HG03460 (cell line): ENCODE measurements around the gene SAMD10.

ENCODE experiments used
- ATAC-seq: cut with Tn5 transposase; IDR thresholded peaks from one replicate; pipeline ENCODE4 v1.9.1; 2021; ENCODE audit not compliant: unreplicated experiment

The SAMD10 gene

GRCh38 chr20:63957690-63958441 lies 21.6 kb downstream of the SAMD10 start:
- ATAC-seq: no peak

- ATAC-seq: peak; percentile 20
Observed at GRCh38 chr20:63957004-63957689, 22.3 kb downstream of the SAMD10 start.

GRCh38 chr20:63956664-63957003 lies 22.8 kb downstream of the SAMD10 start:
- ATAC-seq: no peak

GRCh38 chr20:63955827-63956663 lies 23.4 kb downstream of the SAMD10 start, which contains the start of gene UCKL1:
UCKL1 (minus strand) TSS chr20:63956416; CDS start chr20:63956372, 44 bp downstream.
- ATAC-seq: peak; percentile 53

GRCh38 chr20:63955281-63955826 lies 24.1 kb downstream of the SAMD10 start:
- peak; percentile 11 for ATAC-seq

- ATAC-seq: no peak
Observed at GRCh38 chr20:63953764-63954429, 25.5 kb downstream of the SAMD10 start.

- no peak for ATAC-seq
Observed at GRCh38 chr20:63952769-63953168, 26.7 kb downstream of the SAMD10 start.

GRCh38 chr20:63952210-63952535 lies 27.3 kb downstream of the SAMD10 start:
- ATAC-seq: no peak

- ATAC-seq: no peak
Observed at GRCh38 chr20:63951398-63952209, 27.8 kb downstream of the SAMD10 start.

GRCh38 chr20:63950701-63951397 lies 28.6 kb downstream of the SAMD10 start:
- no peak for ATAC-seq

- ATAC-seq: no peak
Observed at GRCh38 chr20:63947638-63948456, 31.6 kb downstream of the SAMD10 start.

GRCh38 chr20:63946986-63947637 lies 32.3 kb downstream of the SAMD10 start:
- no peak for ATAC-seq

- ATAC-seq: no peak
Observed at GRCh38 chr20:63945921-63946920, 33.2 kb downstream of the SAMD10 start.

GRCh38 chr20:63945031-63945658 lies 34.3 kb downstream of the SAMD10 start:
- ATAC-seq: no peak

GRCh38 chr20:63944078-63944941 lies 35.1 kb downstream of the SAMD10 start:
- no peak for ATAC-seq

- no peak for ATAC-seq
Observed at GRCh38 chr20:63943808-63944077, 35.7 kb downstream of the SAMD10 start.
